ENCODE results near the gene NACA2.
"Not testable (repeated sequence)": the region's sequence is repeated elsewhere in the genome, so short reads cannot be mapped to it uniquely, and the experiment has no call there.

GRCh38 chr17:61566448-61566847 lies 24.6 kb downstream of the NACA2 start:
- not testable (repeated sequence) for TF ChIP-seq HOXB5 (CRISPR knock-in tag; IDR thresholded peaks at IDR 0.05); CTCF (IDR thresholded peaks at IDR 0.05); RFX5 (IDR thresholded peaks at IDR 0.05); CEBPB (IDR thresholded peaks at IDR 0.05)
